Measurements from ENCODE around the gene ACOX3.

DNA sequence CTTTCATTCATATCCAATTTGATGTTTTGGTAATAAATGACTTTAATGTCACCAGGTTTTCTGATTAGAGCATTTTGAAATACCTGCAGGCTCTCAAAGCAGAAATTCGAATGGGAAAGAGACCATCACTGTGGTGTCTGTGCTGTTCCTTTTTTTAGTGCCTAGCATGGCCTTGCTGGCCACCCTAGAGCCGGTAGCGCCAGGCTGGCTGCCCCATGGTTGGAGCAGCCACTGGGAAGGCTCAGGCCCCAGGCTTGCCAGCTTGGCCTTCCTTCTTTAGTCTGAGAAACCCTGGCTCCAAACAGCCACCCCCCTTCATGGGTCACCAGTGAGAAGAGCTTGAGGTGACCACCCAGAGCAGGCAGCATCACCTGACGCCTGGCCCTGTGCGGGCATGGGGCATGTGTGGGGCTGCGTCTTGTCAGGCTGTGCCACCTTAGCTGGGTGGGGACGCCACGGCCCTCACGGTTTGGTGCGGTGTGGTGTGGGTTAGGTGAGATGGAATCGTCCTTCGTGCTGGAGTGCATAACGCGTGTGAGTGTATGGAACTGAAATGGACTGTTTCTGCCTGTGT is 30.0 kb upstream of the ACOX3 start:
- TF ChIP-seq, protein P1, sequence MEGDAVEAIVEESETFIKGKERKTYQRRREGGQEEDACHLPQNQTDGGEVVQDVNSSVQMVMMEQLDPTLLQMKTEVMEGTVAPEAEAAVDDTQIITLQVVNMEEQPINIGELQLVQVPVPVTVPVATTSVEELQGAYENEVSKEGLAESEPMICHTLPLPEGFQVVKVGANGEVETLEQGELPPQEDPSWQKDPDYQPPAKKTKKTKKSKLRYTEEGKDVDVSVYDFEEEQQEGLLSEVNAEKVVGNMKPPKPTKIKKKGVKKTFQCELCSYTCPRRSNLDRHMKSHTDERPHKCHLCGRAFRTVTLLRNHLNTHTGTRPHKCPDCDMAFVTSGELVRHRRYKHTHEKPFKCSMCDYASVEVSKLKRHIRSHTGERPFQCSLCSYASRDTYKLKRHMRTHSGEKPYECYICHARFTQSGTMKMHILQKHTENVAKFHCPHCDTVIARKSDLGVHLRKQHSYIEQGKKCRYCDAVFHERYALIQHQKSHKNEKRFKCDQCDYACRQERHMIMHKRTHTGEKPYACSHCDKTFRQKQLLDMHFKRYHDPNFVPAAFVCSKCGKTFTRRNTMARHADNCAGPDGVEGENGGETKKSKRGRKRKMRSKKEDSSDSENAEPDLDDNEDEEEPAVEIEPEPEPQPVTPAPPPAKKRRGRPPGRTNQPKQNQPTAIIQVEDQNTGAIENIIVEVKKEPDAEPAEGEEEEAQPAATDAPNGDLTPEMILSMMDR (conservative IDR thresholded peaks at IDR 0.05) = no peak
- no peak for TF ChIP-seq ZFX (IDR thresholded peaks at IDR 0.05)
